Panc1 (cell line): ENCODE data around the gene GLIS1.

Experiments used
- POLR2AphosphoS5 ChIP-seq: IDR thresholded peaks from 2 replicates; pipeline ENCODE4 v1.6.1; 2012; ENCODE audit warnings: mild to moderate bottlenecking, low read depth, low read length, moderate library complexity
- SIN3A ChIP-seq: IDR thresholded peaks from 2 replicates; pipeline ENCODE4 v1.6.1; 2012; ENCODE audit warnings: low read depth, mild to moderate bottlenecking, low read length, moderate library complexity, borderline replicate concordance; ENCODE audit not compliant: insufficient read depth
- TCF7L2 ChIP-seq: IDR thresholded peaks from 2 replicates; pipeline ENCODE4 v1.6.1; 2011; ENCODE audit warnings: mild to moderate bottlenecking, low read depth, low read length, inconsistent platforms
- TF ChIP-seq, protein P1 (sequence below): fragments of 450-650 bp; IDR thresholded peaks from 2 replicates; pipeline ENCODE4 v1.5.1; 2017; ENCODE audit warnings: mild to moderate bottlenecking
- TF ChIP-seq, protein P2 (sequence below), 2 experiments: IDR thresholded peaks; 2 replicates each; pipeline ENCODE4 v1.6.1; 2011 to 2012; ENCODE audit warnings: low read depth in 2 of 2, control low read depth in 1 of 2, low read length in 1 of 2, mild to moderate bottlenecking in 1 of 2, moderate library complexity in 1 of 2; ENCODE audit not compliant: insufficient read depth in 1 of 2

DNA sequence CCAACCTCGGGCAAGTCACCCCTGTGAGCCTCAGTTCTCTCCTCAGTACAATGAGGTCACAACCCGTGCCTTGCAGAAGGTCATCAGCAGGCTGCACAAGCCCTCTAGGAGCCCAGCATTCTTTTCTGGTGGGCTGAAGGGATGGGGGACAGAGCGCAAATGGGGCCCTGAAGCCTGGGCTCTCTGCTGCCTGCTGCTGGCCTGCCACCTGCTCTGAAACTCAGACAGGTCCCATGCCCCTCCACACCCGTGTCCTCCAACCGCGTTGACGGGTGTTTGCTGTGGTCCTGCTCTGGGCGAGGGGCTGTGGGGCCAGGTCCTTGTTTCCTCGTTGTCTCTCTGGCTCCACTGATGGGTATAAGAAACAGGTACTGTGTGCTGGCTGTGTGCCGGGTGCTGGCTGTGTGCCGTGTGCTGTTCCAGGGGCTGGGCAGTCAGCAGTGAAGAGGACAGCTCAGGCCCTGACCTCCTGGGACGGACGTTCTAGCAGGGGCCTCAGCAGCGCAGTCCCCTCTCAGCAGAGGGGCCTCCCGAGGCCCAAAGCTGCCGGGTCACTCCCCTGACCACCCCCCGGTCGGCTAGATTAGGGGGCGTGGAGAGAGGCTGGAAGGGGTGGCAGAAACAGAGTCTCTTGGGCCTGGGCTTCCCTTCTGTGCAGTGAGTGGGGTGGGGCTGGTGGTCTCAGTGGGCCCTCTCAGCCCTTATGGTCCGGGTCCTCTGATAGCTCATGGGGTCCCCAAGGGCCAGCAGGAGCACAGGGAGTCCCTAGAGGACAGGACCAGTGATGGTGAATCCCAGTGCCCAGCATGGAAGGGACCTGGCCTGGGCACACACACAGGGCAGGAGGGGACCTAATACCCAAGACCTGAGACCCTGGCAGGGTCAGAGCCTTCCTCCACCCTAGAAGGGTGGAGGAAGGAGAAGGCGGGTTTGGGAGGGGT, 237.6 kb downstream of the GLIS1 start:
- no peak for TF ChIP-seq POLR2AphosphoS5
- TF ChIP-seq, protein P1, sequence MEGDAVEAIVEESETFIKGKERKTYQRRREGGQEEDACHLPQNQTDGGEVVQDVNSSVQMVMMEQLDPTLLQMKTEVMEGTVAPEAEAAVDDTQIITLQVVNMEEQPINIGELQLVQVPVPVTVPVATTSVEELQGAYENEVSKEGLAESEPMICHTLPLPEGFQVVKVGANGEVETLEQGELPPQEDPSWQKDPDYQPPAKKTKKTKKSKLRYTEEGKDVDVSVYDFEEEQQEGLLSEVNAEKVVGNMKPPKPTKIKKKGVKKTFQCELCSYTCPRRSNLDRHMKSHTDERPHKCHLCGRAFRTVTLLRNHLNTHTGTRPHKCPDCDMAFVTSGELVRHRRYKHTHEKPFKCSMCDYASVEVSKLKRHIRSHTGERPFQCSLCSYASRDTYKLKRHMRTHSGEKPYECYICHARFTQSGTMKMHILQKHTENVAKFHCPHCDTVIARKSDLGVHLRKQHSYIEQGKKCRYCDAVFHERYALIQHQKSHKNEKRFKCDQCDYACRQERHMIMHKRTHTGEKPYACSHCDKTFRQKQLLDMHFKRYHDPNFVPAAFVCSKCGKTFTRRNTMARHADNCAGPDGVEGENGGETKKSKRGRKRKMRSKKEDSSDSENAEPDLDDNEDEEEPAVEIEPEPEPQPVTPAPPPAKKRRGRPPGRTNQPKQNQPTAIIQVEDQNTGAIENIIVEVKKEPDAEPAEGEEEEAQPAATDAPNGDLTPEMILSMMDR, result no peak
- no peak for TF ChIP-seq TCF7L2
- TF ChIP-seq, protein P2, sequence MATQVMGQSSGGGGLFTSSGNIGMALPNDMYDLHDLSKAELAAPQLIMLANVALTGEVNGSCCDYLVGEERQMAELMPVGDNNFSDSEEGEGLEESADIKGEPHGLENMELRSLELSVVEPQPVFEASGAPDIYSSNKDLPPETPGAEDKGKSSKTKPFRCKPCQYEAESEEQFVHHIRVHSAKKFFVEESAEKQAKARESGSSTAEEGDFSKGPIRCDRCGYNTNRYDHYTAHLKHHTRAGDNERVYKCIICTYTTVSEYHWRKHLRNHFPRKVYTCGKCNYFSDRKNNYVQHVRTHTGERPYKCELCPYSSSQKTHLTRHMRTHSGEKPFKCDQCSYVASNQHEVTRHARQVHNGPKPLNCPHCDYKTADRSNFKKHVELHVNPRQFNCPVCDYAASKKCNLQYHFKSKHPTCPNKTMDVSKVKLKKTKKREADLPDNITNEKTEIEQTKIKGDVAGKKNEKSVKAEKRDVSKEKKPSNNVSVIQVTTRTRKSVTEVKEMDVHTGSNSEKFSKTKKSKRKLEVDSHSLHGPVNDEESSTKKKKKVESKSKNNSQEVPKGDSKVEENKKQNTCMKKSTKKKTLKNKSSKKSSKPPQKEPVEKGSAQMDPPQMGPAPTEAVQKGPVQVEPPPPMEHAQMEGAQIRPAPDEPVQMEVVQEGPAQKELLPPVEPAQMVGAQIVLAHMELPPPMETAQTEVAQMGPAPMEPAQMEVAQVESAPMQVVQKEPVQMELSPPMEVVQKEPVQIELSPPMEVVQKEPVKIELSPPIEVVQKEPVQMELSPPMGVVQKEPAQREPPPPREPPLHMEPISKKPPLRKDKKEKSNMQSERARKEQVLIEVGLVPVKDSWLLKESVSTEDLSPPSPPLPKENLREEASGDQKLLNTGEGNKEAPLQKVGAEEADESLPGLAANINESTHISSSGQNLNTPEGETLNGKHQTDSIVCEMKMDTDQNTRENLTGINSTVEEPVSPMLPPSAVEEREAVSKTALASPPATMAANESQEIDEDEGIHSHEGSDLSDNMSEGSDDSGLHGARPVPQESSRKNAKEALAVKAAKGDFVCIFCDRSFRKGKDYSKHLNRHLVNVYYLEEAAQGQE (IDR thresholded peaks at IDR 0.05; ENCODE audit: insufficient read depth in 1 of 2, low read depth in 2 of 2, low read length in 1 of 2), result no peak
- TF ChIP-seq SIN3A, result no peak
